B cell (primary cell): Measurements from ENCODE around the gene LRRC4. TPM values are rescaled to one million over a fixed set of nuclear protein-coding genes. Genes with fewer than 3 reads are reported as not detected.

Experiments
- ATAC-seq: fragments of 200-7000 bp; cut with Tn5 transposase; one replicate; pipeline ENCODE4 v1.10.0; 2021; ENCODE audit warnings: low read depth, mild to moderate bottlenecking, moderate number of reproducible peaks, moderate library complexity
- CTCF ChIA-PET: fragments of 350-600 bp; sonication (Branson Sonifier 250); formaldehyde crosslinking; loops from one replicate; lab custom pipeline; 2021; ENCODE audit warnings: antibody characterized with exemption, inconsistent platforms; lab: Charles Lee
- POLR2A ChIA-PET: fragments of 350-600 bp; sonication (Branson Sonifier 250); formaldehyde crosslinking; loops from one replicate; lab custom pipeline; 2021; ENCODE audit warnings: antibody characterized with exemption; lab: Charles Lee
- DNase-seq: peaks from one replicate; pipeline ENCODE4 v3.0.0; 2013
- H2AFZ ChIP-seq: 2 replicates; pipeline ENCODE4 v1.6.1; 2012; ENCODE audit warnings: mild to moderate bottlenecking, low read depth, low read length; ENCODE audit not compliant: insufficient read depth, poor library complexity, severe bottlenecking
- H3K27ac ChIP-seq, 2 donors: 1 replicate in 1 of 2; 2 replicates in 1 of 2; pipeline ENCODE4 v1.5.1; 2012 to 2013; ENCODE audit warnings: low read length in 2 of 2, mild to moderate bottlenecking in 2 of 2, moderate library complexity in 1 of 2
- H3K27me3 ChIP-seq, 4 experiments: fragments of 200-600 bp in 1 of 4; sonication (generic) in 1 of 4; replicated peaks in 1 of 4; 1 replicate in 2 of 4; 2 replicates in 2 of 4; pipeline versions ENCODE4 v1.6.1 to v1.7.0; 2013 to 2016; ENCODE audit warnings: low read length in 3 of 4, mild to moderate bottlenecking in 2 of 4, mixed read lengths in 1 of 4, moderate library complexity in 1 of 4; ENCODE audit not compliant: insufficient read depth in 4 of 4, control insufficient read depth in 3 of 4; ENCODE audit errors: control extremely low read depth in 1 of 4
- H3K36me3 ChIP-seq, 2 experiments: replicated peaks in 1 of 2; 1 replicate in 1 of 2; 2 replicates in 1 of 2; pipeline versions ENCODE4 v1.6.1 to v1.7.1; 2013; ENCODE audit warnings: low read length in 1 of 2; ENCODE audit not compliant: insufficient read depth in 2 of 2, control insufficient read depth in 1 of 2; ENCODE audit errors: control extremely low read depth in 1 of 2, extremely low read depth in 1 of 2
- H3K4me1 ChIP-seq, 2 donors: fragments of 200-600 bp in 1 of 2; sonication (generic) in 1 of 2; 1 replicate in 1 of 2; 2 replicates in 1 of 2; pipeline versions ENCODE4 v1.5.1 to v1.6.1; 2013 to 2017; ENCODE audit warnings: low read length in 2 of 2; ENCODE audit not compliant: control insufficient read depth in 2 of 2, insufficient read depth in 2 of 2
- H3K4me2 ChIP-seq: replicated peaks from 2 replicates; pipeline ENCODE3; 2012; ENCODE audit warnings: mild to moderate bottlenecking, low read depth, low read length; ENCODE audit not compliant: poor library complexity, severe bottlenecking
- H3K4me3 ChIP-seq, 5 experiments: fragments of 200-600 bp in 1 of 5; sonication (generic) in 1 of 5; 1 replicate in 3 of 5; 2 replicates in 2 of 5; pipeline versions ENCODE4 v1.5.1 to v1.7.0; 2011 to 2016; ENCODE audit warnings: low read length in 4 of 5, mild to moderate bottlenecking in 4 of 5, low read depth in 2 of 5, control low read depth in 1 of 5, moderate library complexity in 1 of 5; ENCODE audit not compliant: insufficient read depth in 1 of 5; ENCODE audit errors: control extremely low read depth in 1 of 5, extremely low read depth in 1 of 5
- H3K79me2 ChIP-seq: fragments of 200-600 bp; sonication (generic); one replicate; pipeline ENCODE4 v1.6.0; 2016; ENCODE audit warnings: low read length; ENCODE audit not compliant: control insufficient read depth, insufficient read depth
- H3K9ac ChIP-seq: fragments of 200-600 bp; sonication (generic); 2 replicates; pipeline ENCODE4 v1.6.1; 2017; ENCODE audit warnings: mild to moderate bottlenecking, low read length, moderate library complexity
- H3K9me3 ChIP-seq, 3 donors: one replicate each; pipeline versions ENCODE4 v1.6.1 to v1.7.1; 2013; ENCODE audit warnings: low read length in 2 of 3; ENCODE audit not compliant: control insufficient read depth in 2 of 3, insufficient read depth in 1 of 3; ENCODE audit errors: control extremely low read depth in 1 of 3
- H4K20me1 ChIP-seq: 2 replicates; pipeline ENCODE4 v1.6.0; 2012; ENCODE audit warnings: mild to moderate bottlenecking, low read length; ENCODE audit not compliant: insufficient read depth, control insufficient read depth, poor library complexity, severe bottlenecking
- H3K27ac Mint-ChIP-seq: one replicate; pipeline ENCODE4 v1.8.0; 2021; ENCODE audit warnings: mixed read lengths
- H3K27me3 Mint-ChIP-seq: one replicate; pipeline ENCODE4 v1.8.0; 2021; ENCODE audit warnings: mixed read lengths
- H3K4me1 Mint-ChIP-seq: one replicate; pipeline ENCODE4 v1.8.0; 2021; ENCODE audit warnings: mixed read lengths
- H3K4me3 Mint-ChIP-seq: one replicate; pipeline ENCODE4 v1.8.0; 2021; ENCODE audit warnings: mixed read lengths
- H3K9me3 Mint-ChIP-seq: one replicate; pipeline ENCODE4 v1.8.0; 2022; ENCODE audit warnings: mixed read lengths; ENCODE audit not compliant: insufficient read depth
- EZH2 ChIP-seq: IDR thresholded peaks from 2 replicates; pipeline ENCODE4 v1.6.1; 2012; ENCODE audit warnings: borderline replicate concordance, low read depth, mild to moderate bottlenecking, moderate library complexity, low read length; ENCODE audit not compliant: insufficient read depth, poor library complexity, severe bottlenecking
- WGBS: methylation state at CpG from one replicate; pipeline ENCODE4 v1.1.5; 2013; ENCODE audit warnings: missing lambda C conversion rate; ENCODE audit not compliant: insufficient coverage; 5-methylcytosine and 5-hydroxymethylcytosine counted together
- intact Hi-C: fragments of 100-400 bp; cut with micrococcal nuclease; formaldehyde crosslinking; loops from one replicate; pipeline ENCODE4 v1.10.0; 2022
- polyA minus RNA-seq: library from RNA; depleted of rRNA, polyadenylated mRNA; stranded (reverse); fragments of >200 nt; gene quantifications from 2 replicates; pipeline ENCODE4 v1.2.3, GENCODE V29; 2012
- polyA plus RNA-seq: library from polyadenylated mRNA; depleted of rRNA; stranded (reverse); fragments of >200 nt; gene quantifications from 2 replicates; pipeline ENCODE4 v1.2.3, GENCODE V29; 2012
- total RNA-seq, 2 donors: library from RNA; stranded (reverse); fragments of 120-200 nt in 1 of 2; gene quantifications; 1 replicate in 1 of 2; 2 replicates in 1 of 2; pipeline versions ENCODE4 v1.2.3 to v1.2.4, GENCODE V29; 2013 to 2022
- TF ChIP-seq, protein P1 (sequence below): fragments of 200-600 bp; IDR thresholded peaks from one replicate; pipeline ENCODE4 v1.8.0; 2022; ENCODE audit warnings: antibody characterized with exemption, mild to moderate bottlenecking

Gene LRRC4, protein sequence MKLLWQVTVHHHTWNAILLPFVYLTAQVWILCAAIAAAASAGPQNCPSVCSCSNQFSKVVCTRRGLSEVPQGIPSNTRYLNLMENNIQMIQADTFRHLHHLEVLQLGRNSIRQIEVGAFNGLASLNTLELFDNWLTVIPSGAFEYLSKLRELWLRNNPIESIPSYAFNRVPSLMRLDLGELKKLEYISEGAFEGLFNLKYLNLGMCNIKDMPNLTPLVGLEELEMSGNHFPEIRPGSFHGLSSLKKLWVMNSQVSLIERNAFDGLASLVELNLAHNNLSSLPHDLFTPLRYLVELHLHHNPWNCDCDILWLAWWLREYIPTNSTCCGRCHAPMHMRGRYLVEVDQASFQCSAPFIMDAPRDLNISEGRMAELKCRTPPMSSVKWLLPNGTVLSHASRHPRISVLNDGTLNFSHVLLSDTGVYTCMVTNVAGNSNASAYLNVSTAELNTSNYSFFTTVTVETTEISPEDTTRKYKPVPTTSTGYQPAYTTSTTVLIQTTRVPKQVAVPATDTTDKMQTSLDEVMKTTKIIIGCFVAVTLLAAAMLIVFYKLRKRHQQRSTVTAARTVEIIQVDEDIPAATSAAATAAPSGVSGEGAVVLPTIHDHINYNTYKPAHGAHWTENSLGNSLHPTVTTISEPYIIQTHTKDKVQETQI
- total RNA-seq, result 1.2 and 1.5 TPM in 2 replicates
- 0.40 TPM for total RNA-seq (2013)
- 0.22 and 0.98 TPM in 2 replicates for polyA plus RNA-seq
- polyA minus RNA-seq, result 0.71 and 1.0 TPM in 2 replicates

DNA sequence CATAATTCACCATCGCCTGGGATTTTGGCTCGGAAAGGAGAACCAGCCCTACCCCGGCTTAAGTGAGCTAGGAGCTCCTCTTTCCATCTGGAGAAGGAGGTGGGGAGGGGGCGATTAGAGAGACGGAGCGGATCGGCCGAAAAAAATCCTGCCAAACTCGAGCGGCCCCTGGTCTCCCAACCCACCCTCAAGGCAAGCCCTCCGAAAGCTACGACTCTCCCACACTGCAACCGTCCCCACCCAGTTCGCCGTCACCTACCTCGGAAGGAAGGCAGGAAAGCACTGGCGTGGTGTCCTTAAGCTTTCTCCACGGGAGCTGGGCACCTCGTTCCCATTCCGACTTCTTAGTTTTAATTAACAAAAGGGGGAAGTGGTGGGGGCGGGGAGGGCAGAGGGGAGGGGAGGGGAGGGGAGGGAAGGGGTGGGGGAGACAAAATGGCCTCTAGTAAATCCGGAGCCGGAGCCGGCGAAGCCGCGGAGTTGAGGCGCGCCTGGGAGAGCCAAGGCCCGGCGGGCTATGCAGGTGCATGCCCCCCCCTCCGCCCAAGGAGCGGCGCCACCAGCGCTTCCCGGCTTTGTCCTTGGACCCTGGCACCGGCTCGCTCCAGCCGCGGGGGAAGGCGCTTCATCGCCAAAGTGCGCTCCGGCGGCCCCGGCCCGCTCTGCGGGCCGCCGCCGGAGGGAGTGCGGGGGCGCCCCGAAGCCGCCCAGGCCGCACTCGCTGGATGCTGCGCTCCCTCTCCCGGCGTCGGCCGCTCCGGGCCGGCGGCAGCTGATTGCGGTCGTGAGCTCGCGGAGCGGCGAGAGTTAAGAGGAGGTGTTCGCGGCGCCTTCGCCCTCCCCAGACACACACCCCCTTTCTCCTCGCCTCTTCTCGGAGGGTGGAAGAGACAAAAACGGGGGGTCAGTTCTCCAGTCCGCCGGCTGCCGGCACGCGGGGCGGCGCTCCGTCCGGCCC is at the start of gene LRRC4:
Gene LRRC4 (minus strand): TSS at position 784 of the 958 bp plus-strand sequence. CDS start 797 bp downstream, outside the sequence.
- Mint-ChIP-seq H3K9me3 (no peaks in the 10 kb centered on the region), H3K27ac (peak within 1 kb of the TSS; percentile 78), H3K27me3 (peaks cover 8% of the 10 kb centered on the region), H3K4me3 (peak within 1 kb of the TSS; percentile 96), H3K4me1 (peaks cover 18% of the 10 kb centered on the region)
- intact Hi-C loops, result loop anchor here (5.0 to 10.0 kb wide), 2 partner anchors 71 to 116 kb away; no protein-coding TSS in a partner anchor
- no peak within 1 kb of the TSS for H3K27ac ChIP-seq
- H3K79me2 ChIP-seq, result peaks cover 14% of the 10 kb centered on the region
- DNase-seq, result peak; percentile 57
- peaks cover 43% of the 10 kb centered on the region for H4K20me1 ChIP-seq
- WGBS, result 11% methylated on average over 70 of the region's 87 CpGs
- H2AFZ ChIP-seq, result peak within 1 kb of the TSS; percentile 27
- POLR2A ChIA-PET, result interaction anchor here (0.6 kb wide), 1 partner anchor 12 kb away, joined by 8 read pairs; no protein-coding TSS in a partner anchor
- H3K9me3 ChIP-seq, result peaks cover 0 to 7% (median 0%) of the 10 kb centered on the region in 3 donors
- H3K4me1 ChIP-seq, result peaks cover 10 to 15% of the 10 kb centered on the region in 2 donors
- peak; percentile 32 for ATAC-seq
- no peaks in the 10 kb centered on the region for H3K36me3 ChIP-seq
- peak within 1 kb of the TSS; percentile 61 for H3K9ac ChIP-seq
- H3K4me2 ChIP-seq, result peak within 1 kb of the TSS; percentile 82
- H3K27me3 ChIP-seq, result peaks cover 0 to 18% (median 0%) of the 10 kb centered on the region in 4 experiments
- CTCF ChIA-PET, result interaction anchor here (0.5 to 1.2 kb wide), 5 partner anchors 57 to 323 kb away, joined by 3 to 6 read pairs (median 3); no protein-coding TSS in a partner anchor
- TF ChIP-seq, protein P1, sequence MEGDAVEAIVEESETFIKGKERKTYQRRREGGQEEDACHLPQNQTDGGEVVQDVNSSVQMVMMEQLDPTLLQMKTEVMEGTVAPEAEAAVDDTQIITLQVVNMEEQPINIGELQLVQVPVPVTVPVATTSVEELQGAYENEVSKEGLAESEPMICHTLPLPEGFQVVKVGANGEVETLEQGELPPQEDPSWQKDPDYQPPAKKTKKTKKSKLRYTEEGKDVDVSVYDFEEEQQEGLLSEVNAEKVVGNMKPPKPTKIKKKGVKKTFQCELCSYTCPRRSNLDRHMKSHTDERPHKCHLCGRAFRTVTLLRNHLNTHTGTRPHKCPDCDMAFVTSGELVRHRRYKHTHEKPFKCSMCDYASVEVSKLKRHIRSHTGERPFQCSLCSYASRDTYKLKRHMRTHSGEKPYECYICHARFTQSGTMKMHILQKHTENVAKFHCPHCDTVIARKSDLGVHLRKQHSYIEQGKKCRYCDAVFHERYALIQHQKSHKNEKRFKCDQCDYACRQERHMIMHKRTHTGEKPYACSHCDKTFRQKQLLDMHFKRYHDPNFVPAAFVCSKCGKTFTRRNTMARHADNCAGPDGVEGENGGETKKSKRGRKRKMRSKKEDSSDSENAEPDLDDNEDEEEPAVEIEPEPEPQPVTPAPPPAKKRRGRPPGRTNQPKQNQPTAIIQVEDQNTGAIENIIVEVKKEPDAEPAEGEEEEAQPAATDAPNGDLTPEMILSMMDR, result no peak
- TF ChIP-seq EZH2, result no peak
- H3K4me3 ChIP-seq, result peak within 1 kb of the TSS; percentile 40 to 59 (median 51)
